COLO668 (cell line): Measurements from ENCODE around the gene TXNRD2.

ENCODE experiments used
- DNase-seq: peaks from one replicate; lab custom pipeline; 2025; ENCODE audit not compliant: unreplicated experiment; lab: John Stamatoyannopoulos, UW

The TXNRD2 gene

GRCh38 chr22:19941365-19942082 lies at the start of gene TXNRD2, which contains the start of gene COMT:
Gene TXNRD2 (minus strand): TSS chr22:19941818. CDS start chr22:19941803, 15 bp downstream.
Gene COMT (plus strand): TSS chr22:19941772. CDS start chr22:19962527, 20,755 bp downstream.
- DNase-seq: peak; percentile 81

GRCh38 chr22:19991395-19991644 lies 49.7 kb upstream of the TXNRD2 start:
- DNase-seq: no peak

GRCh38 chr22:19990609-19991394 lies 49.2 kb upstream of the TXNRD2 start:
- no peak for DNase-seq

DNA sequence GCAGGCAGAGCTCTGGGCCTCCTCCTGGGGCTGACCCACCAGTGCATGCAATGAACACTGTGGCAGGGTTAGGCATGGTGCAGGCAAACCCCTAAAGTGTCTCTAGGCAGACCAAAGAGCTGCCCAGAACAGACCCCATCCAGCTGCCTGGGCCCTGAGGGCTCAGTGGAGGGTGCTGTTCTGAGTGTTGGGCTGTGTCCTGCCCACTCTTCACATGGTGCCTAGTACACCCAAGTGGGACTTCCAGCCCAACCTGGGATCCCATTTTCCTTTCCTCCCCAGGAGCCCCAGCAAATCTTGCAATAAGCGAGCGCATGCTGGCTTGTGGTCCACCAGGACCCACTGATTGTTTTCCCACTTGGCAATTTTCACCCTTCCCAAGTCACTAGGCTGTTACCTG lies 48.6 kb upstream of the TXNRD2 start:
- DNase-seq: no peak

GRCh38 chr22:19989725-19990067 lies 48.1 kb upstream of the TXNRD2 start:
- DNase-seq: no peak

DNA sequence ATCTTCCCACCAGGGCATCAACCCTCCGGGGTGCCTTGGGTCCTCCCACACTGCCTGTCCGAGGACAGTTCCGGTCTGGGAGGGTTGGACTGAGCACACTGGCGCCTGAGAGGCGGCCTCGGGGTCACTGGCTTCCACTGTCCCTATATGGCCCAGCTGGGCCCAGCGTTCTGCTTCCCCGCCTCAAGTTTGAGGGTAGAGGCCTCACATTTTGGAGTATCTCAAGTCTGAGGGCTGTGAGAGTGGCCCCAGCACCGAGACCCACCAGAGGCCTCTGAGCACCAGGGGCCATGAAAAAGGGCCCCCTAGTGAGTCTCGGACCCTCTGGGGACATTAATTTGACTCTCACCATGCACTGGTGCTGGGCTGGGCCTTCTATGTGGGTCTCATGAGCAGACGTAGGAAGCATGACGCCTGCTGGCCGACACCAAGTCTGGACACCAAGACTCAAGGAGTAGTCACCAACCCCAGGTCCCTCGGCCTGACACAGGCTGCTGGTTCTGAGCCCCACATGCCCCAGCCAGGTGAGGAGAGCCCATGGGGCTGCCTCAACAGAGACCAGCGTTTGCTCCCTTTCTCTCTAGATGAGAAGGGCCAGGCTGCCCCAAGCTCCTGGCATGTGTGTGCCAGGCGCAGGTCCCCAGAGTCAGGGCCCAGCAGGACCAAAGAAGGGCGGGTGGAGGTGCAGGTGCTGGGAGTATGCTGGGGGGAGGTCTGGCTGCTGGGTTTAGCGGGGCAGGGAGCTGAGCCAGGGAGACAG lies 47.5 kb upstream of the TXNRD2 start:
- no peak for DNase-seq

DNA sequence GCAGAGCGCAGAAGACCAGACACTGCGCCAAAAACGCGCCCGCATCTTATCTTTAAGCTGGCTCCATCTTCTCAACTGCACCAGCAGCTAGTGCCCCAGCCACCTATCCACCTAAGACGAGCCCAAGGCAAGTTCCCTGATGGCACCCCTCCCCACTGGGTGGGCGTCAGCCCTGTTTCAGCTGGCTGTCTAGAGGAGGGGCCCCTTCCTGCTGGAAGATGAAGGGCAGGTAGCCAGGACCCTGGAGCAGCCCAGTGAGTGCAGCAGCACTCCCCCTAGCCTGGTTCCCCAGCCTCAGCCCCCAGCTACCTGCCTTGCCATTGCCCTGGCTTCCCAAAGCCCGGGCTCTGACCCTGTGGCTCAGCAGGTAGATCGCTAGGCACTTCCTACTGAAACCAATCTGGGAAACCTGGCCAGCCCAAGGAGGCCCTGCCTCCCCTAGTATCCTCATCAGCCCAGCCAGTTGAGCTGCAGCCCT lies 46.8 kb upstream of the TXNRD2 start:
- DNase-seq: no peak

DNA sequence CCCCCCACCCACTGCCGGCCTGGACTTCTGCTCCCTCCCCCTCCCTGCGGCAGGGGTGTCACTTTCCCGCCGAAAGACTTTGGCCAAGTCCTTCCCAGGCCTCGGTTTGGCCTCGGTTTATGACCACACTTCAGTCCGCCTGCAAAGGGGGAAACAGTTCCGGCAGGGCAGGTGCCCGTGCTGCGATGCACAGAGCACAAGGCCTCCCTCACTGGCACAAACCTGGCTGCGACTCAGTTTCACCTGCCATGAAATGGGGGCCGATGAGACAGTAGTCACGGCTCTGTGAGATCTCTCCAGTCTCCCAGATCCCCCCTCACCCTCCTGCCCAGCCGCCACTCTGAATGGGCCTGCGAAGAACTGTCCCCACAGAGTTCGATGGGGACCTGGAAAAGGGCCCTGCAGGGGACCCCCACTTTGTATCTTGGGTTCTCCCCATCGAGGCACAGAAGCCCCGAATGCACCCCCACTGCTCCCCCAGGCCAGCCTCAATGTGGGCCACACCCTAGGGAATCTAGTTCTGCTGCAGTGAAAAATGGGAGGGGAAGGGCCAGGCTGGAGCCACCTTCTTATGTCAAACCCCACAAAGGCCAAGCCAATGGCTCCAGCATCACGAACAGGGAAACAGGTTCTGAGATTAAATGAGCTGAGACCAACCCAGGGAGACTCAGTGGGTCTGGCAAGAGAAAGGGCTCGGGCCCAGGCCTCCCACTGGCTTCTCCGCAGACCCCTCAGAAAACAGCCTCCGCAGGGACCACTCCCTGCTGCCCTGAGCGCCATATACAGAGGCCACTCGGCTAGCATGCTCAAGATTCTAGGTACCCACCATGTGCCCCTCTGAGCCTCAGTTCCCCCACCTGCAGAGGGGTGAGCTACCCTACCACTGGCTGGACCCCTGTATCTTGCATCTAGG lies 46.0 kb upstream of the TXNRD2 start:
- DNase-seq: no peak

- DNase-seq: peak; percentile 90
Measured at GRCh38 chr22:19986410-19987341, 45.1 kb upstream of the TXNRD2 start.

DNA sequence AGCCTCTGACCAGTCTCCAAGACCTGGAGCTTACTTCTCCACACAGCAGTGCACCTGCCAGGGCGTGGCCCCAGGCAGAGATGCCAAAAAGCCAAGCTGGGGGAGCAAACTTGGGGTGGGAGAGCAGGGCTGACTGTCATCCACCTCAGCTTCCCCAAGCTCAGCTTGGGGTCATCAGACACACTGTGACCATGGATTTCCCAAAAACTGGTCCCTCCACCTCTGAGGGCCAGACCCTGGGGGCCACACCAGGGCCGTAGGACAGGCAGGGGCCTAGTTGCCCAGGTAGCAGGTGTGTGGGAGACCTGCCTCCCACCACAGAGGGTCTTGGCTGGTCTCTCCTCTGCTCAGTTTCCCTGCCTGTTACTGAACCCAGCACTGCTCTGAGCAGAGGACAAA lies 44.4 kb upstream of the TXNRD2 start:
- DNase-seq: peak; percentile 63

DNA sequence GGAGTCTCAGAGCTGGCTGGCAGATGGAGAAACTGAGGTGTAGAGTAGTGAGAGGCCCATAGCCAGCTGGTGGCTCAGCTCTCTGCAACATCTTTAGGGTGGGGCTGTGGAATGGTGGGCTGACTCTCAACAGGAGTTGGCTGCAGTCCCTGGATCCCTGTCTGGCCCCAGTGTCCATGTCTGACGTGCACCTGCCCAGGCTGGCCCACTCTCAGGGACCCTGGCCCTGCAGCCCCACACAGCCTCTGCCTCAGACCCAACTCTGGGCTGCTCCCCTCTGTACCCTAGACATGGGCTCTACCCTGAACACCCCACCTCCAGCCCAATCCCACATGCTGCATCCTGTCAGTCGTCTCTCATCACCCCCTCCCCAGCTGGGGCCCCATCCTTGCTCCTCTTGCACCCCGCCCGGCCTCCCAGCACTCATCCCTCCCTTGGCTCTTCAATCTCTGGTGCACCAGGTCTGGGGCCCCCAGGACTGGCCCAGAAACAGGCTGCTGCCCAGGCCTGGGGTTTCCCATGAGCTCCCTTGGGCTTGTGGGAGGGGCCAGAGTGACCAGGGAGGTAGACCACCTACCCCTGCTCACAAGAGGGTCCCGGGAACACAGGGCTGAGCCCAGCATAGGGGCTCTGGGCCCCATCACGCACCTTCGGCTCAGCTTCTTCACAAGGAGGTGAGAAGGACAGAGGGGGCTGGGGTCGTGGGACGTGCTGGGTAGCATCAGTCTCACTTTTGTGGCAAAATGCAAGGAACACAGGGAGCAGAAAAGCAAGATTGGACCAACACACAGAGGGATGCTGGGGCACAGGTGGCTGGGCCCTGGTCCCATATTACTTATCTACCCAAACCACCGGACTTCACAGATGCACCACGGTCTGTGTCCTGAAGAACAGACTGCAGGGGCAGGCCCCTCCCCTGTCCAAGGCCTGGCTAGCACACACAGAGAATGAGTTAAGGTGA lies 43.5 kb upstream of the TXNRD2 start:
- DNase-seq: no peak

DNA sequence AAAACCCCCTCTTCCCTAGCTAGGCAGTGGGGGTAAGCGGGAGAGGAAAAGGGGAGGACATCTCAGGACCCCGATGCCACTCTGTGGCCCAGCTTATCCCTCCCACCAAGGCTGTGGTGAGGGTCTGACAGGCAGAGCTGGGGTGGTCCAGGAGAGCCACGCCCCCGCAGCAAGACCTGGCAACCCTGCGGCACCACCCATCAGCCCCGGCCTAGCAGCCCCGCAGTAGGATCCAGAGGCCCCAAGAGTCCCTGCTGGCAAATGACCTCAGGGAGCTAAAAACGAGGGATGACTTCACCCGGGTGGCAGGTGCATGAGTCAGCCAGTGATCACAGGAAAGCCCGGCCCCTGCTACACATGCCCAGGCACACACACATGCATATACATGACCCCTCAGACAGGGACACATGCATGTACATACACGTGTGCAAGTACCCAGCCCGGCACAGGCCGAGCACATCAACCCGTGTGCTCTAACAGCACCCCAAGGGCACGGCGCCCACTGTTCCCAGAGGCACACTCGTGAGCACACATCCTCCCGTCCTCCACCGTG lies 42.7 kb upstream of the TXNRD2 start:
- DNase-seq: peak; percentile 91

GRCh38 chr22:19983741-19984140 lies 42.1 kb upstream of the TXNRD2 start:
- peak; percentile 56 for DNase-seq

GRCh38 chr22:19982991-19983578 lies 41.5 kb upstream of the TXNRD2 start:
- DNase-seq: peak; percentile 31

- no peak for DNase-seq
Measured at GRCh38 chr22:19981961-19982920, 40.6 kb upstream of the TXNRD2 start.

- DNase-seq: no peak
Measured at GRCh38 chr22:19981171-19981960, 39.7 kb upstream of the TXNRD2 start.
